Activated B cell treated with CpG ODN at 0.5 μM for 24 hours (primary cell): ENCODE results near the gene ATP10B. TPM values are rescaled to one million over a fixed set of nuclear protein-coding genes. Genes with fewer than 3 reads are reported as not detected.

Experiments used
- ATAC-seq: fragments of 200-7000 bp; cut with Tn5 transposase; one replicate; pipeline ENCODE4 v1.10.0; 2021; ENCODE audit warnings: low read depth, mild to moderate bottlenecking, moderate library complexity
- CTCF ChIA-PET: fragments of 350-600 bp; sonication (Branson Sonifier 250); formaldehyde crosslinking; loops from one replicate; lab custom pipeline; 2021; ENCODE audit warnings: antibody characterized with exemption; lab: Charles Lee
- POLR2A ChIA-PET: fragments of 350-600 bp; sonication (Branson Sonifier 250); formaldehyde crosslinking; loops from one replicate; lab custom pipeline; 2021; ENCODE audit warnings: antibody characterized with exemption; lab: Charles Lee
- DNase-seq: peaks from one replicate; pipeline ENCODE4 v3.0.0; 2022
- H3K27ac Mint-ChIP-seq: one replicate; pipeline ENCODE4 v1.8.0; 2020; ENCODE audit warnings: mixed read lengths
- H3K27me3 Mint-ChIP-seq: one replicate; pipeline ENCODE4 v1.8.0; 2021; ENCODE audit warnings: mixed read lengths
- H3K36me3 Mint-ChIP-seq: one replicate; pipeline ENCODE4 v1.8.0; 2021; ENCODE audit warnings: low read depth, mixed read lengths
- H3K4me1 Mint-ChIP-seq: one replicate; pipeline ENCODE4 v1.8.0; 2021; ENCODE audit warnings: mixed read lengths
- H3K4me3 Mint-ChIP-seq: one replicate; pipeline ENCODE4 v1.8.0; 2020; ENCODE audit warnings: mild to moderate bottlenecking, mixed read lengths
- H3K9me3 Mint-ChIP-seq: one replicate; pipeline ENCODE4 v1.8.0; 2020; ENCODE audit warnings: mixed read lengths
- intact Hi-C: fragments of 100-400 bp; cut with micrococcal nuclease; formaldehyde crosslinking; loops from one replicate; pipeline ENCODE4 v1.15.1; 2024
- total RNA-seq: library from RNA; stranded (reverse); gene quantifications from 2 replicates; pipeline ENCODE4 v1.2.3, GENCODE V29; 2022
- TF ChIP-seq, protein P1 (sequence below): fragments of 200-600 bp; IDR thresholded peaks from one replicate; pipeline ENCODE4 v1.8.0; 2022; ENCODE audit warnings: antibody characterized with exemption, mild to moderate bottlenecking

The ATP10B gene
- total RNA-seq, 1 donor from 2014 or later: not detected

DNA sequence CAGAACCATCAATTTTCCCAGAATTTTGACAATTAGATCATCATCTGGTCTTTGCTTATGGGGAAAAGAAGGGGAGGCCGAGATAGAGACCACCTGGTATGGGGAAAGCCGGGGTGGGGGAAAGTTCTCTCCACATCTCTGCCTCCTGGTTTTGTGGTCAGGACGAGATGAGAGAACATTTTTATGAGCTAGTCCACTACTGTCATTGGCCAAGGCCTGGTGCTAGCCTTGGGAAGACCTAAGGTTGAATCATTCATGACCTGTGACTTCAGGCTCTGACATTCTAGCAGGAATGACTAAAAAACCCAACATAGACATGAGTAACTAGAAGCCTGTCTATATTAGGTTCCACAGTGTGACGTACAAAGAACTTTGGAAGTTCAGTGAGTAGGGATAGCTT lies 295.2 kb downstream of the ATP10B start:
- H3K9me3 Mint-ChIP-seq: no peaks in the 10 kb centered on the region
- no peaks in the 10 kb centered on the region for H3K4me1 Mint-ChIP-seq
- DNase-seq: no peak
- no peak overlapping the region for H3K27ac Mint-ChIP-seq
- CTCF ChIA-PET: no interaction called here
- H3K36me3 Mint-ChIP-seq: no peaks in the 10 kb centered on the region
- TF ChIP-seq, protein P1, sequence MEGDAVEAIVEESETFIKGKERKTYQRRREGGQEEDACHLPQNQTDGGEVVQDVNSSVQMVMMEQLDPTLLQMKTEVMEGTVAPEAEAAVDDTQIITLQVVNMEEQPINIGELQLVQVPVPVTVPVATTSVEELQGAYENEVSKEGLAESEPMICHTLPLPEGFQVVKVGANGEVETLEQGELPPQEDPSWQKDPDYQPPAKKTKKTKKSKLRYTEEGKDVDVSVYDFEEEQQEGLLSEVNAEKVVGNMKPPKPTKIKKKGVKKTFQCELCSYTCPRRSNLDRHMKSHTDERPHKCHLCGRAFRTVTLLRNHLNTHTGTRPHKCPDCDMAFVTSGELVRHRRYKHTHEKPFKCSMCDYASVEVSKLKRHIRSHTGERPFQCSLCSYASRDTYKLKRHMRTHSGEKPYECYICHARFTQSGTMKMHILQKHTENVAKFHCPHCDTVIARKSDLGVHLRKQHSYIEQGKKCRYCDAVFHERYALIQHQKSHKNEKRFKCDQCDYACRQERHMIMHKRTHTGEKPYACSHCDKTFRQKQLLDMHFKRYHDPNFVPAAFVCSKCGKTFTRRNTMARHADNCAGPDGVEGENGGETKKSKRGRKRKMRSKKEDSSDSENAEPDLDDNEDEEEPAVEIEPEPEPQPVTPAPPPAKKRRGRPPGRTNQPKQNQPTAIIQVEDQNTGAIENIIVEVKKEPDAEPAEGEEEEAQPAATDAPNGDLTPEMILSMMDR: no peak
- ATAC-seq: no peak
- POLR2A ChIA-PET: no interaction called here
- H3K27me3 Mint-ChIP-seq: no peaks in the 10 kb centered on the region
- intact Hi-C loops: no loop called here
- no peak overlapping the region for H3K4me3 Mint-ChIP-seq

DNA sequence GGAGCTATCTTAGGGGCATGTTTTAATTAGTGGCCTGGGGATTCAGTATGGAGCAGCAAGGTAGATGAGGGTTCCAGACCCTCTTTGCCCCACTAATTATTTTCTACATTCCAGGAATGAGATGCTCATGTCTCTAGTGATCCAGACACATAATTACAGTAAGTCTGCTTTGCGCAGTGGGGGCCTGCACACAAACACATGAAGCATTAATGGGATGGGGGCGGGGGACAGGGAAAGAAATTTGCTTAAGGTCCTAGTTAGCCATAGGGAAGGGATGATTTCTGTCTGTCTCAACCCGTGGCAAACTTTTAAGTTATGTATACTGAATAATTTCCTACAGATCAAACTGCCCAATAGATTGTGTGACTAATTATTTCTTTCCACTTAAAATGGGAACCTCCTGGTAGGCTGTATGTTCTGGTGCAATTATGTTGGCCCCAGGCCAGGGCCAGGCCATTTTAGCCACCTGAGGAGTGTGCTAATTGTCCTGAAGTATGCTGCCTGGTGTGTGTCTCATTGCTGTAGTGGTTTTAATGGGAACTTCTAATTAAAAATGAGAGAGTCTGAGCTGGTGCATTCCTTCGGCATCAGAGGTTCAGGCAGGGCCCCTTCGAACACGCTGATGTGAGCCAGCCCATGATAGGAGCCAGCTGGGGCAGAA lies 295.9 kb downstream of the ATP10B start:
- no peak for ATAC-seq
- POLR2A ChIA-PET: no interaction called here
- intact Hi-C loops: no loop called here
- DNase-seq: no peak
- CTCF ChIA-PET: no interaction called here
- Mint-ChIP-seq H3K4me1 (no peaks in the 10 kb centered on the region), H3K4me3 (no peak overlapping the region), H3K27ac (no peak overlapping the region), H3K36me3 (no peaks in the 10 kb centered on the region), H3K9me3 (no peaks in the 10 kb centered on the region), H3K27me3 (no peaks in the 10 kb centered on the region)
- TF ChIP-seq, protein P1: no peak

DNA sequence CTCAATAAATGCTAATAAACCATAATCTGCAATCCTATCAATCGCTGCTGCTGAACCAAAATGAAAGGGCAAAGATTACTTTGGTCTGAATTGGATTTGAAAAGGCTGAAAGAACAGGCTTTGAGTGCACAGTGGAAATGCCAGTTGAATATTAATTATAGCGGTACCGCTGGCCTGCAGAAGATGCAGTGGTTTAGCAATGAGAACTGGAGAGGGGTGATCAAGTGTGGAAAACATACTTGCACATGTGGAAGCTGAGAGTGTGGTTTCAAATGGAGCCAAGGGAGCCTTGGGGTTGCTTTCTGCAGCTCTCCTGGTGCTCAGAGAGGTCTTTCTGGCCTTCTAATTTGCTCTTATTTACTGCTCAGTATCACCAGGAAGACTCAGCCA lies 296.4 kb downstream of the ATP10B start:
- Mint-ChIP-seq H3K9me3 (no peaks in the 10 kb centered on the region), H3K4me3 (no peak overlapping the region), H3K27me3 (no peaks in the 10 kb centered on the region), H3K4me1 (no peaks in the 10 kb centered on the region), H3K36me3 (no peaks in the 10 kb centered on the region), H3K27ac (no peak overlapping the region)
- ChIA-PET CTCF (no interaction called here), POLR2A (no interaction called here)
- intact Hi-C loops: no loop called here
- no peak for ATAC-seq
- DNase-seq: no peak
- TF ChIP-seq, protein P1: no peak

DNA sequence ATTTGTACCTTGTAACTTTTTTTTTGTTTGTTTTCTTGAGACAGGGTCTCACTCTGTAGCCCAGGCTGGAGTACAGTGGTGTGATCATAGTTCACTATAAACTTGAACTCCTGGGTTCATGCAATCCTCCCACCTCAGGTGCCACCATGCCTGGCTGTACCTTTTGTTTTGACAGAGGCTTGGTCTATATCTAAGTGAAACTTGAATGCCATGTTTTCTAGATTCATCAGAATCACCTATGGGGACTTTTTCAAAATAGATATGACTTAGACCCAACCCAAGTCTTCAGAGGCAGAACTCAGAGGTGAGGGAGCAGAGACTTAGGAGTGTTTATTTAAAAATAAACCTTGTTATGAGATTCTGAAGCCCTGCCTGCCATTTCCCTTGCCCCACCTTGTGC lies 301.9 kb downstream of the ATP10B start:
- CTCF ChIA-PET: no interaction called here
- POLR2A ChIA-PET: no interaction called here

DNA sequence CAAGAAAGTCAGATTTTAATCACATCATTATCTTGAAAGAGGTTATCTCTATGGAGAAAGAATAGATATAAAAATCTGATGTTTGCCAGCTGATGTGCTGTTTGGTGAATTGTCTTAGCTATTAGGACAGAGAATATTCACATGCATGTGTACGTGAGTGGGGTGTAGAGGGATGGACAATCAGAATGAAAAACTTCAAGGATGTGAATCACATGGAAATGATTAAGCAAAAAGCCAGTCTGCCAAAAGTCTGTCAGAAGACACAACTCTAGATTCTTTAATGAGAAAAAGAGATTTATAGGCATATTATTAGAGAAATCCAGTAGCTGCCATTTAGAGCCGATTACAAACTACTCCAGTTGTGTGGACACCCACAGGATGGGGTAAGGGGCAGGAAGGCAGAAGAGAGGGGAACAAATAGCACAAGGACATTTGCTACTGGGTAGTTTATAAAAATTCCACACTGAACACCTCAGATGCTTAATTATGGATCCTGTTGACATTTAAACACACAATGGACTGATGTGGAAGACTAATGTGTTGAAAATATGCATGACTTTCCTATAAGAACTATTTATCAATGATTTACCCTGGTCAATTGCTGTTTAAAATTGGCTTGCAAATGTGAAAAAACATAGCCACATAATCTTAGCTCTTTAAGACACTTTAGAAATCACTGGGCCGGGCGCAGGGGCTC lies 302.9 kb downstream of the ATP10B start:
- ChIA-PET POLR2A (no interaction called here), CTCF (no interaction called here)
- no peak for DNase-seq

More for the DNA sequence above, 301.9 kb downstream of the ATP10B start:
- DNase-seq: no peak
- peaks cover 6% of the 10 kb centered on the region for H3K9me3 Mint-ChIP-seq
- no peaks in the 10 kb centered on the region for H3K36me3 Mint-ChIP-seq
- peaks cover 8% of the 10 kb centered on the region for H3K27me3 Mint-ChIP-seq
- H3K4me1 Mint-ChIP-seq: no peaks in the 10 kb centered on the region
- intact Hi-C loops: no loop called here
- no peak overlapping the region for H3K4me3 Mint-ChIP-seq
- no peak overlapping the region for H3K27ac Mint-ChIP-seq
- no peak for ATAC-seq
- TF ChIP-seq, protein P1: no peak

More for the DNA sequence above, 302.9 kb downstream of the ATP10B start:
- no peaks in the 10 kb centered on the region for H3K4me1 Mint-ChIP-seq
- intact Hi-C loops: no loop called here
- TF ChIP-seq, protein P1: no peak
- no peak overlapping the region for H3K4me3 Mint-ChIP-seq
- H3K36me3 Mint-ChIP-seq: no peaks in the 10 kb centered on the region
- peaks cover 14% of the 10 kb centered on the region for H3K27me3 Mint-ChIP-seq
- H3K9me3 Mint-ChIP-seq: peaks cover 6% of the 10 kb centered on the region
- no peak overlapping the region for H3K27ac Mint-ChIP-seq
- ATAC-seq: no peak
